ENCODE data around the gene SLC25A15. TPM values are rescaled to one million over a fixed set of nuclear protein-coding genes. Genes with fewer than 3 reads are reported as not detected.
"Not testable (repeated sequence)": the region's sequence is repeated elsewhere in the genome, so short reads cannot be mapped to it uniquely, and the experiment has no call there.

The SLC25A15 gene
- total RNA-seq, 1 donor from 2014 or later, result 6.3 TPM

DNA sequence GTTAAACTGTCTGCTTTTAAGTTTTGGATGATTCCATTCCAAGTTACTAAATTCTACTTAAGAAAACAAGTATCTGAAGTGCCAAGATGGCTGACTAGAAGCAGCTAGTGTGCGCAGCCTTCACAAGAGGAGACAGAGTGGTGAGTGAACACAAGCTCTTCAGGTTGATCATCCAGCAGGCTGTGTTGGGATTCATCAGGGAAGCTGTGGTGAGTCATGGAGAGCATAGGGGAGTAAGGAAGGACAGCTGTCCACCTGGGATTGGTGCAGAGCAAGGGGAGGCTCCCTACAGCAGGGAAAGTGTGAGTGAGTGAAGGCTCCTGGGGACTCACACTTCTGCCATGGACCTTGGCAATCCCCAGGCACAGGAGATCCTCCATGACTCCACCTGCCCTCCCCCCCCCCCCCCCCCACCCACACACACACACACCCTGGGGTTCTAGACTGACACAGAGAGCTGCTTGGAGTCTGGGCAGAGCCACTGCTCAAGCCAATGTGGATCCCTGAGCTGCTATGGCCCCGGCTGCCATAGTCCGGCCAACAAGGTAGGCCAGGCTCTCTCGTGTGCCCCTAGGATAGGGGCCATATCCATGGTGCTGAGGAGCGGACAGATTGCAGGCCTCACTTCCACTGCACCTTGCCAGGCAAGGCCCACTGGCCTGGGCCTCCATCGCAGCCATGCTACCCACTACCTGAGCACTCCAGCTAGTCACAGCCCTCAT, 23.5 kb downstream of the SLC25A15 start:
- DNase-seq (ENCODE audit: low spot score), result no peak

DNA sequence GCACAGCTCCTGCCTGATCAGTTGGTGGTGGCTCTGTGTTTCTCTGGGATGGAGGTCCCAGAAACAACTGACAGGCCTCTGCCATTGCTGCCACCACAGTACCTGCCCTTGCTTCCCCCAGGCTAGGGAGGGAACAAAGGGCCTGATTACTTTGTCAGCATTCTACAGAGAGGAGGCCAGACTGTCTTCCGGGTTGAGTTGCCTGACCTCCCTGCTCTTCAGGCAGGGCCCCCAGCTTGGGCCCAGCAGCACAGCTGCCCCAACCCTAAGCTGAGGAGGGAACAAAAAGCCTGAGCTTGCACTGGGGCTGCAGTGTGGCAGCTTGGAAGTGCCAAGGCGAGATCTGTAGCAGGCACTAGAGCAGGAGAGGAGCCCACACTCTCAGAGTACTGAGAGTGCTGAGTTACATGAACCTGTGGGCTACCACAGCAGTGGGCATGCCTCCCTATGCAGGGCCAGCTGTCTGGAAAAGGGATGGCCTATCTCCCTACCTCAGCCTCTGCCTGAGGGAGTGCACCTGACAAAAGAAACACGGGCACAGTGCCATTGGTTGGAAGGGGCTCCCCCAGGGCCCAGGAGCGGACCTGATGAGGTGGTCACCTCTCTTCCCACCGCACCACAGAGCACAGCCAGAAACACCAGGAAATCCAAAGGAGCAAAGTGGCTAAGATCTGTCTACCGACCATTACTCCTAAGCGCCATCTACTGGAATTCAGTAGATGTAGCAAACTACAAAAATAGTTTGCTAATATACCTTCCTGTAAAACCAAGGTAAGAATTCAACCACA, 24.4 kb downstream of the SLC25A15 start:
- DNase-seq (ENCODE audit: low spot score), result no peak

DNA sequence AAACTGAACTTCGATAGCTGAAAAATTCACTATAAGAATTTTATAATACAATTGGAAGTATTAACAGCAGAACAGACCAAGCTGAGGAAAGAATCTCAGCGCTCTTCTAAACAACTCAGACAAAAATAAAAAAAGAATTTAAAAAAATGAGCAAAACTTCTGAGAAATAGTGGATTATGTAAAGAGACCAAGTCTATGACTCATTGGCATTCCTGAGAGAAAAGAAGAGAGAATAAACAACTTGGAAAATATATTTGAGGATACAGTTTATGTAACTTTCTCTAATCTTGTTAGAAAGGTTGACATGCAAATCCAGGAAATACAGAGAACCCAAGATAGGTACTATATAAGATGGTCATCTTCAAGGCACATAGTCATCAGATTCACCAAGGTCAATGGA, 25.4 kb downstream of the SLC25A15 start:
- no peak for DNase-seq (ENCODE audit: low spot score)

DNA sequence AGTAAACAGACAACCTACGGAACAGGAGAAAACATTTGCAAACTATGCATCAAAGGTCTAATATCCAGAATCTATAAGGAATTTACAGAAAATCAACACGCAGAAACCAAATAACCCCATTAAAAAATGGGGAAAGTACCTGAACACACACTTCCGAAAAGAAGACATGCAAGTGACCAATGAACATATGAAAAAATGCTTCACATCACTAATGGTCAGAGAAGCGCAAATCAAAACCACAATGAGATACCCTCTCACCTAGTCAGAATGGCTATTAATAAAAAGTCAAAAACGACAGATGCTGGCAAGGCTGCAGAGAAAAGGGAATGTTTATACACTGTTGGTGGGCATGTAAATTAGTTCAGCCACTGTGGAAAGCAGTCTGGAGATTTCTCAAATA, 29.5 kb downstream of the SLC25A15 start:
- no peak for DNase-seq (ENCODE audit: low spot score)

DNA sequence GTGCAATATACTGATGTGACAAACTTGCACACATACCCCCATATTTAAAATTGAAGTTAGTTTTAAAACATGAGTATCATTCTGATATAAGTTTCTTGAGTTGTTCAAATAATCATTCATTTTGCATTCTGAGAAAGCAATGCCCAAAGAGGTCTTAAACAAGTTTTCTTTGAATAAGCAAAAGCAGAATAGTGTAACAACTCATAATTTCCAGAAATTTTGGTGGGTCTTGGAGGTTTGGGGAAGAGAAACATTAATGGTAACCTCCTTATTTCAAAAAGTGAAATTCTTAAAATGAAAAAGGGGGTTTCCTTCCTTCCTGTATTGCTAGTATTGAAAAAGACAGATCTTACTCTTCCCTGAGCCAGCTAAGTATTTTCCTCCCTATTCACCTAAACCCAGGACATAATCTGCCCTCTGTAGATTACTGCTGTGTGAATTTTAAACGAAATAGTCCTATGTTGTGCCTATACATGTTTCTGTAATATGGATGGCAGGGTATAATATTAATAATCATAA, 30.4 kb downstream of the SLC25A15 start:
- DNase-seq (ENCODE audit: low spot score), result no peak

DNA sequence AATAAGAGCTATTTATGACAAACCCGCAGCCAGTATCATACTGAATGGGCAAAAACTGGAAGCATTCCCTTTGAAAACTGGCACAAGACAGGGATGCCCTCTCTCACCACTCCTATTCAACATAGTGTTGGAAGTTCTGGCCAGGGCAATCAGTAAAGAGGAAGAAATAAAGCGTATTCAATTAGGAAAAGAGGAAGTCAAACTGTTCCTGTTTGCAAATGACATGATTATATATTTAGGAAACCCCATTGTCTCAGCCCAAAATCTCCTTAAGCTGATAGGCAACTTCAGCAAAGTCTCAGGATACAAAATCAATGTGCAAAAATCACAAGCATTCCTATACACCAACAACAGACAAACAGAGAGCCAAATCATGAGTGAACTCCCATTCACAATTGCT, 50.3 kb downstream of the SLC25A15 start:
- not testable (repeated sequence) for DNase-seq (ENCODE audit: low spot score)

GRCh38 chr13:40840955-40841354, 51.5 kb downstream of the SLC25A15 start:
- not testable (repeated sequence) for DNase-seq (ENCODE audit: low spot score)

Small RNA genes lying within 50 kb of the gene (microRNA-seq; reads per million reads assigned to microRNA genes)
- gene MIR621 (ENCODE audit: borderline number of aligned reads), result not detected

Other genes starting within 250 kb of the SLC25A15 start
- 120 TPM for gene FOXO1, start 123.0 kb upstream of the SLC25A15 start, total RNA-seq
- 16.3 TPM for gene MRPS31, start 18.4 kb upstream of the SLC25A15 start, total RNA-seq
- gene ELF1, start 229.7 kb downstream of the SLC25A15 start, total RNA-seq, result 74.2 TPM

Data from mesenteric fat pad (tissue), 1 donor.